ENCODE measurements around the gene ZFYVE21.

Gene ZFYVE21

GRCh38 chr14:103739466-103739792 is 23.8 kb downstream of the ZFYVE21 start:
- FAIRE-seq: no peak

GRCh38 chr14:103739793-103740501 is 24.3 kb downstream of the ZFYVE21 start:
- FAIRE-seq: no peak

GRCh38 chr14:103740991-103741689 is 25.5 kb downstream of the ZFYVE21 start:
- FAIRE-seq: no peak

- no peak for FAIRE-seq
These were observed 26.3 kb downstream of the ZFYVE21 start for GRCh38 chr14:103741876-103742275.

GRCh38 chr14:103742499-103743255 is 27.1 kb downstream of the ZFYVE21 start:
- no peak for FAIRE-seq

- FAIRE-seq: no peak
These were observed 28.1 kb downstream of the ZFYVE21 start for GRCh38 chr14:103743691-103744090.

GRCh38 chr14:103744621-103745395 is 29.2 kb downstream of the ZFYVE21 start:
- FAIRE-seq: no peak

GRCh38 chr14:103745424-103745823 is 29.8 kb downstream of the ZFYVE21 start:
- FAIRE-seq: no peak

- FAIRE-seq: no peak
These were observed 31.1 kb downstream of the ZFYVE21 start for GRCh38 chr14:103746701-103747100.

GRCh38 chr14:103748534-103748857 is 32.9 kb downstream of the ZFYVE21 start:
- no peak for FAIRE-seq

- FAIRE-seq: no peak
These were observed 33.8 kb downstream of the ZFYVE21 start for GRCh38 chr14:103749452-103749851.

- FAIRE-seq: no peak
These were observed 34.2 kb downstream of the ZFYVE21 start for GRCh38 chr14:103749860-103750259.

- no peak for FAIRE-seq
These were observed 38.2 kb downstream of the ZFYVE21 start for GRCh38 chr14:103753774-103754173.

- FAIRE-seq: no peak
These were observed 39.5 kb downstream of the ZFYVE21 start for GRCh38 chr14:103755060-103755459.

GRCh38 chr14:103758059-103758776 is 42.6 kb downstream of the ZFYVE21 start:
- no peak for FAIRE-seq

GRCh38 chr14:103762036-103762435 is 46.4 kb downstream of the ZFYVE21 start:
- FAIRE-seq: no peak

GRCh38 chr14:103762541-103762940 is 46.9 kb downstream of the ZFYVE21 start:
- FAIRE-seq: no peak

GRCh38 chr14:103763730-103764488 is 48.3 kb downstream of the ZFYVE21 start:
- no peak for FAIRE-seq

- FAIRE-seq: no peak
These were observed 49.9 kb downstream of the ZFYVE21 start for GRCh38 chr14:103765526-103765925.

GRCh38 chr14:103767336-103767894 is 51.8 kb downstream of the ZFYVE21 start:
- FAIRE-seq: no peak

- no peak for FAIRE-seq
These were observed 54.9 kb downstream of the ZFYVE21 start for GRCh38 chr14:103770500-103770899.
